Stimulated activated CD8-positive, alpha-beta memory T cell treated with anti-CD3 and anti-CD28 coated beads, Interleukin-12 subunit alpha, Interleukin-12 subunit beta, amount 100 ng/mL, for 4 hours (primary cell): Measurements from ENCODE around the gene IL20RB.
"Not testable (repeated sequence)": the region's sequence is repeated elsewhere in the genome, so short reads cannot be mapped to it uniquely, and the experiment has no call there.

Source experiments
- DNase-seq: peaks from one replicate; pipeline ENCODE4 v3.0.0-alpha.2; 2020; ENCODE audit warnings: low read depth

Gene IL20RB

DNA sequence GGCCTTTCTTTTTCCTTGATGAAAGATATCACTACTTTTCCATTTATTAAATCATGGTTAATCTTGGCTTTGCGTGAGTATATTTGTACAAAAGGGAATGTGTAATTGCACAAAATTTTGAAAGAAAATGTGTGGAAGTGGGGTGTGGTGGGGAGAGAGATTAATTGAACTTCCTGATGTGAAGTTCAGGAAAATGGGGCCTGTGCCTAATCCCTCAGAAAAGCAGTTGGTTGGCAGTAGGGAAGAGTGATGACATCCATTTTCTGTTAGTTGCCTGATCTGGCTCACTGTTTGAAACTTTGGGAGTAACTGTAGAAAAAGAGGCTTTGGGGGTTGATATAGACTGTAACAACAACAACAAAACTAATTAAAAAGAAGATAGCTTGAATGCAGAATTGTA, 10.8 kb upstream of the IL20RB start:
- no peak for DNase-seq

DNA sequence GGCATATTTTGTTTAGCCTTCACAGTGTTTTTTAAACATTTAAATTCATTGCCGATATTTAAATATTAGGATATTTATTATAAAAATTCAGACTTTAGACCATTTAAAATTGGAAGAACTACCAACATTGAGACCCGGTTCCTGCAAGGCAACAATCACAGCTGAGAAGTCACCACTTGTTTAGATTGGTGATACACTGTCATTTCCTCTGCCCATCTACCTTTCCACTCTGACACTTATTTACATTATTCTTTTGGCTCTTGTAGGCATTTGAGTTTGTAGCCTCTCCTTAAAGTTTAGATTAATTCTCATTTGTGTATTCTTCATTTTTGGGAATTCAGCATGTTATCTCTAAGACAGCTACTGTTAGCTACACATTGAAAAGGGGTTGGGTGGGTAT, 10.3 kb upstream of the IL20RB start:
- DNase-seq, result no peak

DNA sequence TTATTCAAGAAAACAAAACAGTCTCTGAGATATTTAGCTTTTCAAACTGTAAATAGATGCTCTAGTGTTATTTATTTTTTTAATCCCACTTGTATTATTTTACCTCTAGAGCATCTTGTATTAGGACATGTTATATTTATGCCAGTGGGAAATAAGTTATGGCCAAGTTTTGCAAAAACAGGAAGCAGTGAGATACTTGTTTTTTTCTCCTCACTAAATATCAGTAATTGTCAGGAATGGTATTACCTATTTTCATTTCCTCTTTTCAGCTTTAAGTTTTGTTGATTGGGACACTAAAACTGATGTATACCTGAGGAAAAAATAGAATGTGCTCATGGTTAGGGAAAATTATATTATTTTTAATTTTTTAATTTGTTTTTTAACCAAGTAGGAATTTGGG, 8.6 kb upstream of the IL20RB start:
- DNase-seq, result no peak

DNA sequence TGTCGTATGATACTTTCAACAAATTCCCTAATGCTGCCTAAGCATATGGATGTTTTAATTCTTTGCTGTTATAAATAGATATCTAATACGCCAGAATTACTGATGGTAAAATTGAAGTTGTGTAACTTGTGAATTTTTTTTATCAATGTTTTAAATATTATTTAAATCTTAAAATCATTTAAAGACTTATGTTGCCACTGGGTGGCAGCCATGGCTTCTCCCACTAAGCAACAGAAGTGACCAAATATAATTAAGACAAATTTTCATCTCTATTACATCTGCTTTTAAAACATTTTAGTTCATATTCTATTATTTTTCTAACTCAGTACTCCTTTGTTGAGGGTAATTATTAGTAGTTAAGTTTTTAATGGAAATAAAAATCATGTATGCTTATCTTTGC, 8.1 kb upstream of the IL20RB start:
- no peak for DNase-seq

DNA sequence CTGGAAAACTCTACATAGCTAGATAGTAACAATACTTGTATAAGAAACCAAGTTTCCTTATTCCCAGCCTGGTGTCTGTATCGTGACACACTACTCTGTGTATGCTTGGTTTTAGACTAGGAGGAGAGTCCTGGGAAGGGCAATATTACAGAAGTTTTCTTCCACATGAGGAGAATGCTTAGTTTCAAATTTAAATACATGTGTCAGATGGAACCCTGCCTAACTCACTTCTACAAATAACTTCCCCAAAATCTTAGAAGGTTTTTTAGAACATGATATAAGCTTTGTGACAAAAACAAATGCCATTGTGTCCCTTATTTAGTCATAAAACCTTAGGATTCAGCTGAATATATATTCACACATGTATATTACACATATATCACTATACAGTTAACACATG, 7.2 kb upstream of the IL20RB start:
- DNase-seq, result no peak

DNA sequence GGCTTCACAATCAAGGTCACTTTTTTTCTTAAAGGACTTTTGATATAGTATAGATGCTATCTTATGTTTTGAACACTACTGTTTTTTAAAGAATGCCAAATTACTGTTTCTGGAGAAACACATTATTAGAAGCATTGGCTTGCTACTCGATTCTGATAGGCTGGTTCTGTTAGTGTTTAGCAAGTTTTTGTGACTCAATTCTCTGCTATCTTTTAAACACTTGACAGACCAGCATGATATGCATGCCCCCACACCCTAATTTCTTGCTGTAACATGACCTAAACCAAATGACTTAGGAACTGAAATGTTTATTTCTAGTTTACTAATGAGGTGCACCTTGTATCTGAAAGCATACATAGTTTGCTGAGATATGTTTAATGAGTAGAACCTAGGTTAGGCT, 5.5 kb upstream of the IL20RB start:
- DNase-seq, result no peak

DNA sequence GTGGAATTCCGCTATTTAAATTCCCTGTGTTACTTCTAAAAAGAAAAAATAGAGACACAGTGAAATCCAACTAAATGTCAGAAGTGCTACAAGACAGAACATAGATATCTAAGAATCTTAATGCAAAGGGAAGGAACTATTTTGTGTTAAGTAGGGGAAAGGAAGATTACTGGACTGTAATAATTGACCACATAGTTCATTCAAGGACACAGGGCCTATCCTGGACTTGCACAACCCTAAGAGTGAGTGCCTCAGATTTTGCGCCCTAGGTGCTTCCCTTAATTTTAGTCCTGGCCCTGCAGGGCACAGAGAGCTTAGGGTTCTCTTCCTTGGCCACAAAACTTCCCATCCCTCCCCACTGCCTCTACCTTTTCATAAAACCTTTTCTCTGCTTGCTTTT, 3.5 kb upstream of the IL20RB start:
- no peak for DNase-seq

DNA sequence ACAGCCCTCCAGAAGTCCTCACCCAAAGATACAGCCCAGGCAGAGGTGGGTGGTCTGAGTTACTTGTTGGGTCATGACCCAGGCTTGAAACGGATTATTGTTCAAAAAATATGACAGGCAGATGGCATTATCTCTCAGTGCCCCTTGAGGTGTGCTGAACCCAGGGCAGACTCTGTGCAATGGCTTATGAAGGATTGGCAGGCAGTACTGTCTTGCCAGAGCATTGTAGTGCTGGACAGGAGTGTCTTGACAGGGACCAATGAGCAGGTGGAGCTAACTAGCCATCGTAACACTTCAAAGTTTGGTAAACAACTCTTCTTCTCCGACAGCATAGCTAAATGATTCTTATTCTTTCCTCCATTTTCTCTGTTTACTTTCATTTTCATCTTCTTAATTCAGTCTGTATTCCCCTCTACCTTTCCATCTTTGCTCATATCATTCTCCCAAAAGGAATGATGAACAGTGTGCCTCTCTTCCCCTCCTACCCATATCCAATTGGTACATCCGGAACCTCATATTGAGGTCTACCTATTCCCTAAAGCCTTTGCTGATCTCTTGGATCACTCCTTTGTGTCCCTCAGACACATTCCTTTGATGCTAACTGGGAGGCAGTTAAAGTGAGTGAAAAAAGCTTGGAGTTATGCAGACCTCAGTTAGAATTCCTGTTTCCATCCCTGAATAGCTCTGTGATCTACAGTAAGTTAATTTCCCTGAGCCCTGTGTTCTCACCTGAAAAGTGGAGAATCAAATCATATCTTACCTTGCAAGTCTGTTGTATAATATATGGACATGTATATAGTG, 2.6 kb upstream of the IL20RB start:
- no peak for DNase-seq

DNA sequence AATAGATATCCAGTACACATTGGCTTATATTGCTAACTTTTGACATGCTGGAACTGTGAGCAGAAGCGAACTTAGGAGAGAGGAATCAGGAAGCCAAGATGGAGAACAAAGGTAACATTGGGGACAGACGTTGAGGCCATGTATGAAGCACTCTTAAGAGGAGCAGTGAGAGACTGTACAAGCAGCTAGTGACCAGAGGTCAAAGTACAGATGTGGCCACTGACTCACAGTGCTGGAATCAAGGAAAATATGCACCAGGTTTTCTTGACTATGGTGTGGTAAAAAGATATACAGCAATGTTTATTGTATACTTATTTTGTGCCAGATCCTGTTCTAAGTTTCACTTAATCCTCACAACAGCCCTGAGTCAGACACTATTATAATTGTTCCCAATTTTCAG, 2.0 kb upstream of the IL20RB start:
- no peak for DNase-seq

DNA sequence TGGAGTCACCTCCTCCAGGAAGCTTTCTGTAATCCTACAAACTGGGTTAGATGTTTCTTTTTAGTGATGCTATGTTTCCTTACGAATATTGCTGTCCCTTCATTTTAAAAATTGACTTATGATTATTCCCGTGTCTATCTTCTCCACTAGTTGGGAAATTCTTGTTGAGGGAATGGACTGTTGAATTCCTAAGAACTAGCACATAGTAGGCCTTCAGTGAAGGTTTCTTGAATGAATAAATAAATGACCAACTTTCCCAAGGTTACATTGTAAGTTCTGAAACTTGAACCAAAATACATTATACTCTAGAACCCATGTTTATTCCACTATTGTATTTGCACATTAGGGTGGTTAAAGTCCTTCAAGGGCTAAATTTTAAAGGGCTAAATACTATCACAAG, 812 bp upstream of the IL20RB start:
- no peak for DNase-seq

DNA sequence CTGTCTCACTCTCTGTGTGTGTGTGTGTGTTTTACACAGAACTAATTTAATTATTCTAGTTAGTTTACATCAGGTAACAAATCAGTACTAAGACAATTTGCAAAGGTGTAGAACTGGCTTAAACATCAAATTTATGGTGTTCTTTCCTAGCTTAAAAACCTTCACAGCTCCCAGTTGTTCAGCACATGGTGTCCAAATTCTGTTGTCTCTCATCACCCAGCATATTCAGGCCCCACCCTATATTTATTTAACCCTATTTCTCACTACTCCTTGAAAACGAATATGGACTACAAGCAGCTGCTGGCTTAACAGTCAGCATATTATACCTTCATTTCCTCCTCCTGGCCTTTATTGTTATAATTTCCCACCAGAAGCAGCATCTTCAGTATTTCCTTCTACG, 1.2 kb downstream of the IL20RB start:
- DNase-seq, result no peak

DNA sequence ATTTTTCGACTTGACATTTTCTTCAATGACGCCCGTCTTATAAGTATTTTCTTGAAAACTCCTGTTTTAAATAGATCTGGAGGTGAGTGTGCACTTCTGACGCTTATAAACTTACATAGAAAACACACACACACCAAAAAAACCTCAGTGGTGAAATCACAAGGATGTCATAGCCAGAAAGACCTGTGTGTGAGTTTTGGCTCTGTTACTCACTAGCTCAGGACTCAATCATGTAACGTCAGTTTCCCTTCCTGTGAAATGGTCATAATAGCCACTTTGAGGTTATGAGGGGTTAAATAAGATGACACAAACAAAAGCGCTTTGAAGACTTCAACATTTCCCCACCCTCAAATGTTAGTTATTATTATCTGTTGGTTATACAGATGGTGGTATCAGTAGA, 1.8 kb downstream of the IL20RB start:
- DNase-seq, result no peak

DNA sequence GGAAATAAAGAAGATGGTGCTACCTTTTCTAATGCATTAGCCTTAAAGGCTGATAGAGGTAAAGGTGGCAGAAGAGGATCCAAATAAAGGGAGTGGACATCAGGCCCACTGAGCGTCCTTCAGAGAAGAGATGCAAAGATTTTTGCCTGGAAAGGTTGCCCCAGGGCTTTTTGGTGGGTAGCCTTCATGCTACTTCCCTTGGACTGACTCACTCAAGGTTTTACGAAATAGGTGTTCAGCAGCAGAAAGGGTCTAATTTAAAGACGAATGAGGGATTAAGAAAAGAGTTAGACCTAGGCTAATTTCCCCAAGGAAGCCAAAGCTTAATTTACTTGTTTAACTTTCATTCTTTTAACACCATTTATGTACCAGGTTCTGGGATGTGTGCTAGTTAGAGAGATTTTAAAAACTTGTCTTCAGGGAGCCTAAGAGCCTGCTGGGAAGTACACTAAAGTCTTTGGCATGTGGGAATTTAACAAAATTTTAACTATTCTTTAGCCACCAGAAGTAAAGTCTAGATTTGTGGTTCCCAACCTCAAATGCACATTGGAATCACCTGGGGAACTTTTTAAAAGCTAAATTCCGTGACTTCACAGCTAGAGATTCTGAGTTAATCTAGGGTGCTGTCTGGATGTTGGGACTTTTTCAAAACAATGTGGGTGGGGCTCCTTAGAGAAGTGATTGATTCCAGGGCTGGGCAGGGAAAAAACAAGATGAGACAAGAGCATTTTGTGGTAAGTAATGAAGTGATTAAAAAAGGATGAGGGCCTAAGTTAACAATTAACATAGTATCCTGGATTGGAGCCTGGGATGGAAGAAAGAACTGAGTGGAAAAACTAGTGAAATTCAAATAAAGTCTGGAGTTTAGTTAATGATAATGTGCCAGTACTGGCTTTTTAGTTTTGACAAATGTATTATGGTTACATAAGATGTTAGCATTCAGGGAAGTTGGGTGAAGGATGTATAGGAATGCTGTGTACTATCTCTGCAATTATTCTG, 3.4 kb downstream of the IL20RB start:
- DNase-seq, result no peak

DNA sequence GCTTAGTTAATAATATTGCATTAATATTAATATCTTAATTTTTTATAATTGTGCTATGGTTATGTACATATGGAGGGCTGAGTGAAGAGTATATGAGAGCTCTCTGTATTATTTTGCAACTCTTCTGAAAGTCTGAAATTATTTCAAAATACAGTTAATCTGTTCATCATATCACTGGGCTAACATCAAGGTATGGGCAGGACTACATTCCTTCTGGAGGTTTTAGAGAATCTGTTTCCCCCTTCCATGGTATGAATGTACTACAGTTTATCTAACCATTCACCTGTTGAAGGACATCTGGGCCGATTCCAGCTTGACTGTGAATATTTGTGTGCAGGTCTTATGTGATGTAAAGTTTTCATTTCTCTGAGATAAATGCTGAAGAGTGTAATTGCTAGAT, 5.1 kb downstream of the IL20RB start:
- DNase-seq, result no peak

DNA sequence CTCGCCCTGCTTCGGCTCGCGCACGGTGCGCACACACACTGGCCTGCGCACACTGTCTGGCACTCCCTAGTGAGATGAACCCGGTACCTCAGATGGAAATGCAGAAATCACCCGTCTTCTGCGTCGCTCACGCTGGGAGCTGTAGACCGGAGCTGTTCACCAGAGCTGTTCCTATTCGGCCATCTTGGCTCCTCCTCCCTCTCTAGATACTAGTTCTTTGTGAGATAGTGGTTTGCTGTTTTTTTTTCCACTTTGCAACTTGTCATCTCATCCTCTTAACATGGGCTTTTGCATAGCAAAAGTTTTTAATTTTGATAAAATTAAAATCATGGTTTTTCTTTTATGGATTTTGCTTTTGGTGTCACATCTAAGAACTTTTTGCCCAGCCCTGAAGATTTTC, 11.8 kb downstream of the IL20RB start:
- not testable (repeated sequence) for DNase-seq

DNA sequence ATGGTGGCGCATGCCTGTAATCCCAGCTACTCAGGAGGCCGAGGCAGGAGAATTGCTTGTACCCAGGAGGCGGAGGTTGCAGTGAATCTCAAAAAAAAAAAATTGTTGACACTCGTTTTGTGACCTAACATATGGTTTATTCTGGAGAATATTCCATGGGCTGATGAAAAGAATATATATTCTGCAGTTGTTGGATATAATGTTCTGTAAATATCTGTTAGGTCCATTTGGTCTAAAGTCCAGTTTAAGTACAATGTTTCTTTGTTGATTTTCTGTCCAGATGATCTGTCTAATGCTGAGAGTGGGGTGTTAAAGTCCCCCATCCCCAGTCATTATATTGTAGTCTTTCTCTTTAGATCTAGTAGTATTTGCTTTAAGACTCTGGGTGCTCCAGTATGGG, 15.6 kb downstream of the IL20RB start:
- DNase-seq, result no peak

DNA sequence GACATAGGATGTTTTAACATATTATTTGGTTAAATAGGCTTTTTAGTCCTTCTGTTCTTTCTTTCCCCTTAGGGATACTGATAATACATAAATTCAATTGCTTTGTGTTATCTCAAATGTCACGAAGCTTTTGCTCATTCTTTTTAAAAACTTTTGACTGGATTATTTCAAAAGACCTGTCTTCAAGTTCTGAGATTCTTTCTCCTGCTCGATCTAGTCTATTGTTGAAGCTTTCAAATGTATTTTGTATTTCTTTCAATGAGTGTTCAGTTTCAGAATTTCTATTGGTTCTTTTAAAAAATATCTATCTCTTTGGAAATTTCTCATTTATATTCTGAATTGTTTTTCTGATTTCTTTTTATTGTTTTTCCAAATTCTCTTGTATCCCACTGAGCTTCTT, 16.9 kb downstream of the IL20RB start:
- no peak for DNase-seq

DNA sequence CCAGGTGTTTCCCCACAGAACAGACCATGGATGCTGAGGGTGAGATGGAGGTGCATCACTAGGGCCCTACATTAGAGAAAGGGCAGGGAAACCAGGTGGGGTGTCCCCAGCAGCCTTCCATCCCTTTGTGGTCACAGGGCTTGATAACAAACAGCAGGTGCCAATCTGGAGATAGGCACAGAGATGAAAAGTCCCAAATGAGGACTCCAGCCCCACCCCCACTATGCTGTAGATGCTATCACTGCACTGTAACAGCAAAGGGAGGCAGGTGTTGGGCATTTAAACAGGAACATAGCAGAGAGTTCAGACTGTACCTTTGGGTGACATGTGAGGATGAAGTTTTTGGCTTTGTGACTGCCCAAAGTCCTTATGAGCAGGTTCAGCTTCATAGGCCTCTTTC, 21.4 kb downstream of the IL20RB start:
- no peak for DNase-seq

DNA sequence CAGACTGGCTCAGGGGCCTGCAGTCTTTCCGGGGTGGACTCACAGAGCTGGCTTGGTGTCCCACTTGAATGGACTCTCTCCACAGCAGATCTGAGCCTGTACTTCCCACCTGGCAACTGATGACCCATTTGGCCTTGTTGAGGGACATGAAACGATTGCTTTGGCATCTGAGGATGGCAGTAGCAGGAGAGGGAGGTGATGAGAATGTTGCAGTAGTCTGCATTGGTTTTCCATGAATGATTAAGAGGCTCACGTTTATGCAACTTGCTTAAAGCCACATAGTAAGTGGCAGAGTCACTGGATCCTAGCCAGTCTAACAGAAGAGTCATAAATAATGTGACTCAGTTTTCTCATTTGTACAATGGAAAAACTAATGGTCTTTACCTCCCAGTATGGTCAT, 21.9 kb downstream of the IL20RB start:
- DNase-seq, result no peak

DNA sequence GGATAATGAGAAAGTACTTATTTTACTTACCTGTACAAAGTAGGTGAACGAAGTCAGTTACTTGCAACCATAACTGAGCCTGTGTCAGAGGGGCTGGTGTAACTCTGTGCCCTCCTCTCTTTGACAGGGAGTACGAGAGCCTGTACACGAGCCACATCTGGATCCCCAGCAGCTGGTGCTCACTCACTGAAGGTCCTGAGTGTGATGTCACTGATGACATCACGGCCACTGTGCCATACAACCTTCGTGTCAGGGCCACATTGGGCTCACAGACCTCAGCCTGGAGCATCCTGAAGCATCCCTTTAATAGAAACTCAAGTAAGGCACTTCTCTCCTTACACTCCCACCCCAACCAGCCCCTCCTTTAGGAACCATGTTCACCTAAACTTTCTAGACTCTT, 24.2 kb downstream of the IL20RB start:
- no peak for DNase-seq

DNA sequence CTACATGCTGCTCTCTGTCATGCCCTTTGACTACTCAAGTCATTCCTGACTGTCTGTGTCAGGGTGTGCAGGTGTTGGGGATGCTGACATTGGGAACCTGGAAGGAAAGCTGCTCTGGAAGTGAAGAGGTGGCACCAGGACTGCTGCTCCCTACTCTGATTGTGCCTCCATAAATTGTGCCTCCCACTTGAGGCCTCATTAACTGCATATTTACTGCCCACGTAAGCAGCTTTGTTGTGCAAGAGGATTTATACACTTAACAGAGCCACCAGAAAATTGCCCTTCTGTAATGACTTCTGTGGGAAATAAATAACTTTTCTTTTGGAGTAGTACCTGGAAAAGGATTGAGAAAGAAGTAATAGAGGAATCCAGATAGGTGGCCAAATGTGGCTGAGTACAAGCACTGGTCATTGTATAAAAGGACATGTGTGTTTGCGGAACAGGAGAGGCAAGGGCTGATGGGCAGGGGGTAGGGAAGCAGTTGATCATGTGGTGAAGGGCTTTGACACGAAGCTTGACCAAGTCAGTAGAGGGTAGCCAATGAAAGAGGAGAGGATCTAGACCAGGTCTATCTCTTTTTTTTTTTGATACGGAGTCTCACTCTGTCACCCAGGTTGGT, 24.8 kb downstream of the IL20RB start:
- no peak for DNase-seq

DNA sequence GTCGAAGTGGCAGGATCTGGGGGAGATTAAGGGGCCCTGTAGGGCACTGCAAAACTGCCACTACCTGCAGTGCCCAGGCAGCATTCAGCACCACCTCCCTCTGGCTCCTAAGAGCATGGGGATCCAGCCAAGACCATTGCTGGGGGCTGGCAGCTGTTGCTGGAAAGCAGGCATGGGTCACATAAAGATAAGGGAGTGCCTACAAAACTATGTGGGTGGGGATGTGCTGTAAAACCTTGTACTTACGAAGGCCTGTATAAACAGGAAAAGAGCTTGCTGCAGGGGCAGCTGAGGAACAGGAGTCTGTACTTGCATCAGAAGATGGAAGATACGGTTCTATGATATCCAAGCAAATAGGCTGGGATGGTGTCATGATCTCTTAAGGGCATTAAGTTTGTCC, 27.1 kb downstream of the IL20RB start:
- no peak for DNase-seq
